Subcutaneous preadipocyte (primary cell): ENCODE data around the gene TP53BP1. TPM values are rescaled to one million over a fixed set of nuclear protein-coding genes. Genes with fewer than 3 reads are reported as not detected.

Experiments
- total RNA-seq: library from RNA; depleted of rRNA; stranded (reverse); fragments of >200 nt; gene quantifications from 2 replicates; pipeline ENCODE4 v1.2.3, GENCODE V29; 2012

Gene TP53BP1, protein sequence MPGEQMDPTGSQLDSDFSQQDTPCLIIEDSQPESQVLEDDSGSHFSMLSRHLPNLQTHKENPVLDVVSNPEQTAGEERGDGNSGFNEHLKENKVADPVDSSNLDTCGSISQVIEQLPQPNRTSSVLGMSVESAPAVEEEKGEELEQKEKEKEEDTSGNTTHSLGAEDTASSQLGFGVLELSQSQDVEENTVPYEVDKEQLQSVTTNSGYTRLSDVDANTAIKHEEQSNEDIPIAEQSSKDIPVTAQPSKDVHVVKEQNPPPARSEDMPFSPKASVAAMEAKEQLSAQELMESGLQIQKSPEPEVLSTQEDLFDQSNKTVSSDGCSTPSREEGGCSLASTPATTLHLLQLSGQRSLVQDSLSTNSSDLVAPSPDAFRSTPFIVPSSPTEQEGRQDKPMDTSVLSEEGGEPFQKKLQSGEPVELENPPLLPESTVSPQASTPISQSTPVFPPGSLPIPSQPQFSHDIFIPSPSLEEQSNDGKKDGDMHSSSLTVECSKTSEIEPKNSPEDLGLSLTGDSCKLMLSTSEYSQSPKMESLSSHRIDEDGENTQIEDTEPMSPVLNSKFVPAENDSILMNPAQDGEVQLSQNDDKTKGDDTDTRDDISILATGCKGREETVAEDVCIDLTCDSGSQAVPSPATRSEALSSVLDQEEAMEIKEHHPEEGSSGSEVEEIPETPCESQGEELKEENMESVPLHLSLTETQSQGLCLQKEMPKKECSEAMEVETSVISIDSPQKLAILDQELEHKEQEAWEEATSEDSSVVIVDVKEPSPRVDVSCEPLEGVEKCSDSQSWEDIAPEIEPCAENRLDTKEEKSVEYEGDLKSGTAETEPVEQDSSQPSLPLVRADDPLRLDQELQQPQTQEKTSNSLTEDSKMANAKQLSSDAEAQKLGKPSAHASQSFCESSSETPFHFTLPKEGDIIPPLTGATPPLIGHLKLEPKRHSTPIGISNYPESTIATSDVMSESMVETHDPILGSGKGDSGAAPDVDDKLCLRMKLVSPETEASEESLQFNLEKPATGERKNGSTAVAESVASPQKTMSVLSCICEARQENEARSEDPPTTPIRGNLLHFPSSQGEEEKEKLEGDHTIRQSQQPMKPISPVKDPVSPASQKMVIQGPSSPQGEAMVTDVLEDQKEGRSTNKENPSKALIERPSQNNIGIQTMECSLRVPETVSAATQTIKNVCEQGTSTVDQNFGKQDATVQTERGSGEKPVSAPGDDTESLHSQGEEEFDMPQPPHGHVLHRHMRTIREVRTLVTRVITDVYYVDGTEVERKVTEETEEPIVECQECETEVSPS (N-terminal part only)
- 43.4 and 61.0 TPM in 2 replicates for total RNA-seq

DNA sequence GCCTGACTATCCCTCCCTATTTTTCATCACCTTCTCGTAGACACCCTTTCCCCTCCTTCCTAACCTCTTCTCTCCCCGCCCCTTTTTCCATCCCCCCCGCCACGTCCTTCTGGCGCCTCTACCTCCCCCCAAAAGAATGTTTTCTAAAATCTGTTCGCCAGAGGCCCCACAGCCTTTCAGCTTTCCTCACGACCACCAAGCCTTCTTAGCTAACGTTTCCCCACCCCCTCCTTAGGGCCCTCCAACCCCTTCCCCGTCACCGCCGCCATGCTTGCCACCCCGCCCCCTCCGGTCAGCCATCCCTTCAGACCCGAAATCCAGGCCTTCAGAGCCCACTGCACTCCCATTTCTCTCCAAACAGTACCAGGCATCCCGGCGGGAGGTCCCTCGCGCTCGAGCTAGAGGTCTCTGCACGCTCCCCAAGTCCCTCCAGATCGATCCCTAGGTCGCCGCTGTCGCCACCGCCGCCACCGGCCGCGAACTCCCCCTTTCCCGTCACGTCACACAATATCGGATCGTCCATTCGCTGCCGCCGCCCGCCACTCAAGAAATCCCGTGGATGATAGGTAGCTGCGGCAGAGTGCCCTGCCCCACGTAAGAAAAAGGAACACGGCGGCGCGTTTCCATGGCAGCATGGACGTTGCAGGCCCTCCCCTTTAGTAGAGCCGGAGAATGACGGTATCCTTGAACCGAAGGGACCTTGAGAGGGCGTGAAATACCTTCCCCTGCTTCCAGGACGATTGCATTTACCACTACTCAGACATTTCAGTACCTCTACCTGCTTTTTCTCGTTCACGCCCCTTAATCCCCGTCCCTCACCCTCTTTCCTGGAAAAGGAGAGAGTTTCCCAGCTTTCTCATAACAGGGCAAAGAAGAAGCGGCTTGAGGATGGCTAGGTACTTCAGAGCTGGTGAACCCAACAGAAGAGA lies at the start of gene TP53BP1:
Gene TP53BP1 (minus strand): TSS at position 484 of the 929 bp plus-strand sequence. CDS start 113 bp downstream, at position 371.

DNA sequence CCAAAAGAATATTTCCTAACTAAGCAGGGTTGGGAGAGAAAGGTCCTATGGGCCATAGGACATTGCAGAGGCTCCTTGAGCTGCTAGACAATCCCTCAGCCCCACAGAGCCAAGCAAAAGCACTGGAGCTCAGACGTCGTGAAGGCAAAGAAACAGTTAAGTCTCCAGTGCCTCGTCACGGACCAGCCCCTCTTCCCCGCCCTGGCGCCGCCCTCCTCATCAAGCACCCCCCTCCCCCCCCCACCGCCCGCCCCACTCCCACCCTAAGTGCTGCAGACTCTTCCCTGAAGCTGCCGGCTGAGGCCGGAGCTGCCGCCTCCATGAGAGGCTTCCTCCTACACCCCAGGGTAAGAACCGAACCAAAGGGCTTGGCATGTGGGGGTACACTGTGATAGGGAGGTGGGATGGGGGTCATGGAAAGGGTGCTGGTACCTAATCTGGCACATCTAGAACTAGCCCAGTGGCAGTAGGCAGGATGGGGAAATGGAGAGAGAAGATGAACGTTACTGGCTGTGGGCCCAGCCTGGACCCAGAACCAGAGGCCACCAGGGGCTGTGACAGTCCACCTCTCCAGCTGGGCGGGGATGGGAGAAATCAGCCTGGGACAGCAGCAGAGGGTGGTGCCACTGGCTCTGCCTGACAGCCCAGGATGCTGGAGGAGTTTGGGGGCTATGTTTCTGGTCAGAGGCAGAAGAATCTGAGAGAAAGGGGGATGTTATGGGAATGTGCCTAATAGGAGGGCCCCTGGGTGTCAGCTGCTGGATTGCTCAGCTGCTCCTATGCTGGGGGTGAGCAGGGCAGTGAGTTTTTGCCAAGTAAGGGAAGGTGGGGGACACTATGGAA lies 24.6 kb upstream of the TP53BP1 start, which contains the start of gene MAP1A:
Gene MAP1A (plus strand): TSS at position 255 of the 843 bp plus-strand sequence. CDS start 3,866 bp downstream, outside the sequence.

DNA sequence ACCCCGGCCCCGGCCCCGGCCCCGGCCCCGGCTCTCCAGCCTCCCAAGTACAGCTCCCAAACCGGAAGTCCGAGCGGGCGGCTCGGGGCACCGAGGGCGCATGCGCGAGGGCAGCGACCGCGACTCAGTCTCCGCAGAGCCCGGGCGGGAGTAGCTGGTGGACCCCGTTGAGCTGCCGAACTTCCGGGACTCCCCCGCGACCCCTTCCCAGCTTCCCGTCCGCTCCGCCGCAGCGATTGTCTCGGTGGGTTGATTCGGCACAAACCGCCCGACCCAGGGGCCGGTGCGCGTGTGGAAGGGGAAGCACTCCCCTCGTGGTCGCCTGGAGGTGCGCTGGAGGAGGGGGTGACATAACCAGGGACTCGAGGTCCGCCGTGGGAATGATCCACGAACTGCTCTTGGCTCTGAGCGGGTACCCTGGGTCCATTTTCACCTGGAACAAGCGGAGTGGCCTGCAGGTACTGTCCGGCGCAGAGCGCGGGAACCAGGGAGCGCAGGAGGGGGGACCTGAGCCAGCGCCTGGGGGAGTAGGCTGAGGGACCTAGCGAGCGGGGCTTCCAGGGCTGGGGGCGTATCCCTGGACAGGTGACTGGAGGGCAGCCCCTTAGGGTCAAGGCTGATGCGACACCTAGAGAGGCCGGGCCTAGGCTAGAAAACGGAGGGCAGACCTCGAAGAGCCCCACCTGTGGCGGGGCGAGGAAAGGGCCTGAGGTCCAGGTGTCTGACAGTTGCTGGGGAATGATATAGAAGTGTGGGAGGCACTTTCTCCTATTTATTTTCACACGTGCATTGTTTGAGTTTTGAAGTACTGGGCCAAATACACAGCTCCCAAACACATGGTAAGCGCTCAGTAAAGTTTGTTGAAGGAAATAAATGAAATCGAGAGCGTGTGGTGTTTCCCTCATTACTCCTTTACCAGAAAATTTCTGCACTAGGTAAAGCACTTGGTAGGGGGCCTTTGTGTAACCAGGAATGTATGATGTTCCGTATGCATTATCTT lies 121.7 kb downstream of the TP53BP1 start, which contains the start of the genes TUBGCP4 and ZSCAN29:
Gene TUBGCP4 (plus strand): TSS at position 127 of the 1,000 bp plus-strand sequence. CDS start 254 bp downstream, at position 381.
Gene ZSCAN29 (minus strand): TSS at position 69 of the 1,000 bp plus-strand sequence. CDS start 1,130 bp downstream, outside the sequence.

Other genes with a start within 250 kb of the TP53BP1 start
- gene TGM5, start 226.2 kb downstream of the TP53BP1 start, total RNA-seq, result not detected in 2 replicates
- gene TGM7, start 190.9 kb downstream of the TP53BP1 start, total RNA-seq, result not detected in 2 replicates
- 5.9 and 10.2 TPM in 2 replicates for gene LCMT2, start 162.6 kb downstream of the TP53BP1 start, total RNA-seq
- gene ZSCAN29, start 122.1 kb downstream of the TP53BP1 start, total RNA-seq, result 15.1 and 25.6 TPM in 2 replicates
- gene TUBGCP4, start 122.1 kb downstream of the TP53BP1 start, total RNA-seq, result 9.6 and 17.6 TPM in 2 replicates
- gene MAP1A, start 24.5 kb upstream of the TP53BP1 start, total RNA-seq, result 45.4 and 72.8 TPM in 2 replicates
- gene PPIP5K1, start 97.1 kb upstream of the TP53BP1 start, total RNA-seq, result 12.5 and 24.8 TPM in 2 replicates
- not detected in 2 replicates for gene CKMT1B, start 100.9 kb upstream of the TP53BP1 start, total RNA-seq
- gene STRC, start 125.6 kb upstream of the TP53BP1 start, total RNA-seq, result 0.73 TPM in 1 of 2 replicates, not detected in the other
- gene CATSPER2, start 155.7 kb upstream of the TP53BP1 start, total RNA-seq, result 0.39 and 1.5 TPM in 2 replicates
- not detected in 2 replicates for gene CKMT1A, start 200.7 kb upstream of the TP53BP1 start, total RNA-seq